ENCODE results near the gene S100A12.
A peak's percentile ranks its signal among the peaks of the same experiment; 100 is the strongest.
"Not testable (repeated sequence)": the region's sequence is repeated elsewhere in the genome, so short reads cannot be mapped to it uniquely, and the experiment has no call there.

The S100A12 gene

GRCh38 chr1:153375511-153375910 is at the start of gene S100A12:
S100A12 (minus strand) TSS chr1:153375621; CDS start chr1:153374592, 1,029 bp downstream.
- DNase-seq: peak; percentile 58

- peak; percentile 14 for DNase-seq
These were observed 47.1 kb upstream of the S100A12 start for GRCh38 chr1:153422450-153423068.

DNA sequence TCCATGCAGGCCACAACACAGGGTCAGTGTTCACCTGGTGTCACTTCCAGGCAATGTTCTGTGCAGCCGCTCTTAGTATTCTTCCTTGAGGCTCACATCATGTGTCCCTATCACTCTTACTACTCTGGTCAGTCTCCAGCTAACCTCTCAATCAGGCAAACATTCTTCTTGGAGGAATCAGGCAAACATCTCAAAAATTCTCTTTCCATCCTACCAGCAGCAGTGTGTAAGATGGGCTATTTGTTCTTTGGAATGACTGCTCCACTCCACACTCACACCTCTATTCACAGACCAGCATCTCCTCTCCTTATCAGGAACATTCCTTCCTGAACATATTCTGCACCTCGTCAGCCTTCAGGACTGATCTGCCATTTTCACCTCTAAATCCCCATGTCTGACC is 44.9 kb upstream of the S100A12 start:
- no peak for DNase-seq

- DNase-seq: not testable (repeated sequence)
These were observed 44.0 kb upstream of the S100A12 start for GRCh38 chr1:153419436-153419793.

GRCh38 chr1:153418758-153419435 is 43.5 kb upstream of the S100A12 start:
- DNase-seq: not testable (repeated sequence)

- DNase-seq: no peak
These were observed 41.9 kb upstream of the S100A12 start for GRCh38 chr1:153417136-153417888.

DNA sequence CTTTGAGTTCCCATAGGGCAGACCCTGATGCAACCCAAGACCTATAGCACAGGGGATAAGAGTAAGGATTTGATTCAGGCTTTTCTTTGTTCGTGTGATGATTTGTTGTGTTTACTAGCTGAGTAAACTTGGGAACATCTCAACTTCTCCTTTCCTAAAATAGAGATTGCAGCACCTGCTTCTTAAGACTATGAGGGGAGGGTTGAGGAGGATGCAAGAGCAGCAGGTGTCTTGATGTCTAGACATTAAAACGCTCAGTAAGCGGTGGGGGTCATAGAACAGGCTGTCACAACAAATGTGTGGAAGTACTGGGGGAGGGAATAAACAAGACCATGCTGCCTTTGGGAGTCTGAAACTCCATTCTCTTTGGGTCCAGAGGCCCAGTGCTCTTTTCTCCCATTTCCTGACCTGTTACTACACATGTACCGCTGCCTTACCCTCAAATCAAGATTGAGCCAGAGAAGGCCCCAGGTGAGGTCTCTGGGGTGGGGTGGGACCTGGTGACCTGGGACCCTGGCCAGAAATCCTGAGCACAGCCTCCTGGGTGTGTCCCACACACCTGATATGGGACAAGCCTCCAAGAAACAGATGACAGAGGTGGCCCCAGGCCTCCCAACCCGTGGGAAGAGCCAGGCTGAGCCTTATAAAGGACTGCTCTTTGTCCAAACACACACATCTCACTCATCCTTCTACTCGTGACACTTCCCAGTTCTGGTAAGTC is 40.6 kb upstream of the S100A12 start, which contains the start of gene S100A7A:
S100A7A (plus strand) TSS at position 671 of the 721 bp plus-strand sequence. CDS start 1,563 bp downstream, outside the sequence.
- DNase-seq: no peak

DNA sequence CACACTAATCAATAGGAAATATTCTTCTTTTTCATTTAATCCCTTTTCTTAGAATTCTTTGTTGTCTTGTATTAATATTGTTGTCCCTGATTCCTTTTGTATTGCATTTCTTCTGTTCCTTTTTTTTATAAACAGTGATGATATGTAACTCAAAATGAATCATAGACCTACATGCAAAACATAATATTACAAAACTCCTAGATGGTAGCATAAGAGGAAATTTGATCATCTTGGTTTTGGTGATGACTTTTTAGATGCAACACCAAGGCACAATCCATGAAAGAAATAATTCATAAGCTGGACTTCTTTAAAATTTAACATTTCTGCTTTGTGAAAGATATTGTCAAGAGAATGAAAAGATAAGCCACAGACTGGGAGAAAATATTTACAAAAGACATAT is 38.5 kb upstream of the S100A12 start:
- not testable (repeated sequence) for DNase-seq

GRCh38 chr1:153407274-153407673 is 31.9 kb upstream of the S100A12 start:
- DNase-seq: peak; percentile 27

- not testable (repeated sequence) for DNase-seq
These were observed 30.6 kb upstream of the S100A12 start for GRCh38 chr1:153405825-153406599.

GRCh38 chr1:153404768-153405167 is 29.3 kb upstream of the S100A12 start:
- DNase-seq: peak; percentile 42

DNA sequence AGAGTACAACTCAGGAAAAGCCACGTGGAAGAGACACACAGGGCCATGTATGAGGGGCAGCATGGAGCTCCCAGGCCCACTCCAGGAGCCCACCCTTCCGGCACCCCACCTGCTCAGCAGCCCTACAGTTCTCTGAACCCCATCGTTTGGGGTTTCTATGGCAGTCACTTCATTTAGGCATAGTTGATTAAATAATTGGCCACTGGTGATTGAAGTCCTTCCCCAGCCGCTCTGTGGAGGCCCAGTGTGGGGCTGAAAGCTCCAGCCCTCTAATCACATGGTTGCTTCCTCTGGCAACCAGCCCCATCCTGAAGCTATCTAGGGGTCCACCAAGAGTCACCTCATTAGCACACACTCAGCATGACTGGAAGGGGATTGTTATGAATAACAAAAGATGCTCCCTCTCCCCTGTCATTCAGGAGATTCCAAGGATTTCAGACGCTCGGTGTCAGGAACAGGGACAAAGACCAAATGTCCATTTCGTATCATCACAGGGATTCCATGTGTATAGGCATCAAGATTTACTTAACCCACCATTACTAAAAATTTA is 28.7 kb upstream of the S100A12 start:
- DNase-seq: no peak

DNA sequence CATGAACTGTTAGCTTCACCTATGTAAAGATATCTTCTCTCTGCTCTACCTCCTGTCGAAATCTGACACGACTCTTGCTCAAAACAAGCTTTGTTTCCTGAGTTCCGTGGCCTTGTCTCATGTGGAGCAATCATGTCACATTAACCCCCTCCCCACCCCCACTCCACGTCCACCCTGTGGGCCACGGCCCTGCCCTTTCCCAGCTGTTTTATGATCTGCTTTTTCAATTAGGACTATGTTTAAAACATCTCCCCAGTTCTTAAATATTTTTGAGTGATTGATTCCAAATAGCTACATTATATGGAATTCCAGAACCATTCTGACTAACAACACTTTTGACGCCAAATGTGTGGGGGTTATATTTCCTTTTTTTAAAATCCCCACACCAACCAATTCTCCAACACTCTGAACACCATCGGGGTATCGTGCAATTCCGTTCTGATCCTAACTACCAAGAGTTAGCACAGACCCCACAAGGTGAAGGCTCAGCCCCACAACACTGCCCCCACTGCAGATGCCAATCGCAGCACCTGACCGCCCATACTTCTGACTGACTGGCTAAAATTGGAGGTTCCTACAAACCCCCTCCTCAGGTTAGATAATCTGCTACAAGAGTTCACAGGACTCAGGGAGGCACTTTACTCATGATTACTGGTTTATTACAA is 28.1 kb upstream of the S100A12 start:
- DNase-seq: no peak

- DNase-seq: no peak
These were observed 26.8 kb upstream of the S100A12 start for GRCh38 chr1:153402226-153402625.

GRCh38 chr1:153401461-153401860 is 26.0 kb upstream of the S100A12 start:
- DNase-seq: no peak

GRCh38 chr1:153400244-153400643 is 24.8 kb upstream of the S100A12 start:
- no peak for DNase-seq

DNA sequence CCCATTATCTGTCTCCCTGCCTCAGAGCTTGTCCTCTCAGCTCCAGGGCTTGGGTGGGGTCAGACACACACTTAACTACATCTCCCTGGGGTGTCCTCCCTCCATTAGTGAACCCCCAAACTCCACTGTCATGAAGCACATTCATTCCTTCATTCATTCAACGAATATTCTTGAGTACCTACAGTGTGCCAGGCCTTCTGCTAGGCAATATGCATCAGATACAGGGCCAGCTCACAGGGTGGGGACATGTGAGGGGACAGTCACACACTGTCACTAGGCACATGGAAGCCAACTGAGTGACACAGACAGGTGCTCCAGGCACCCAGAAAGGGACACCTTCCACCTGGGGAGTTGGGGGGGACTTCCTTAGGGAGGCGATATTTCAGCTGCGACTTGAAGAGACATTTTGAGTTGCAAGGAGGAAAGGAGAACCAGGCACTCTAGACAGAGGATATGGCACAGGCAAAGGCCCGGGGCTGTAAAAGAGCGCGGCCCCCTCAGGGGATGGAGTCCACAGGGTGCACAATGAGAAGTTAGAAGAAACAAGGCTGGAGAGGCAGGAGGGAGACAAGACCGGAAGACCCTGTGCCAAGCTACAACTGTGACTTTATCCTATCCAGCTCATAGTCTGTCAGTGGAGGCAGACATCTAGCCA is 24.1 kb upstream of the S100A12 start:
- DNase-seq: no peak

DNA sequence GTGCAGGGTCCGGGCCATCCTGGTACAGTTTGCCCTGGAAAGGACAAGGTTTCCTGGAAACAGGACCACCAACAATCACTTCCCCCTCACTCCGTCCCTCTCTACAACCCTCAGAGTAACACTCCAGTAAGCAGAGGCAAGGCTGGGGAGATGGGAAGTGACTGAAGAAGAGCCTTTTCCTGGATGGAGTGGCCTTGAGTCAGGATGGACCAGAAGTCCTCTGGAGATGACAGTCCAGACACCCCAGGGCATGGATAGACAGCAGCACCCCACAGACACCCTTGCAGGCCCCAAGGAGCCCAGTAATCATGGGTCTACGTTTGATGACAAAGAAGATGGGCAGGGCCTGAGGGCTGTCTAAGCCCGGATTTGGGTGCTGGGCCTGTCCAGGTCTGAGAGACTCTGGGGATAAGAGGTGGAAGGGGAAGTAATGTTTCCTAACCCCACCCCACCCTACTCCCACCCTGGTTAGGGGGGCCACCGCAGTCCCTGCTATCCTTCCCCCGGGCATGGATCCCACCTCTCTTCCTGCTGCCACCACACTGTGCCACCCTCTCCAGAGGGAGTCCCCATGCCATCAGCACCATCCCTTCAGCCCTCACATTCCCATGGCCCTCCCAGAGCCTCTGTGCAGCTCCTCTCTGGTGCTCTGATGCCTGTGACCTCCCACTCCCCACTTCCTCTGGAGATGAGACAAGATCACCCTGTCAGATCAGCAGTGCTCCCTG is 22.7 kb upstream of the S100A12 start:
- no peak for DNase-seq

GRCh38 chr1:153397051-153397923 is 21.9 kb upstream of the S100A12 start:
- DNase-seq: no peak

All from NK-92 treated with Interleukin-12 subunit alpha and Interleukin-12 subunit beta, amount 100 ng/mL, for 24 hours (cell line).